GM21515 (cell line): ENCODE results near the gene CFAP74.
"Not testable (repeated sequence)": the region's sequence is repeated elsewhere in the genome, so short reads cannot be mapped to it uniquely, and the experiment has no call there.

Experiments used
- ATAC-seq: cut with Tn5 transposase; IDR thresholded peaks from one replicate; pipeline ENCODE4 v1.9.1; 2021; ENCODE audit not compliant: unreplicated experiment

The CFAP74 gene

GRCh38 chr1:1989102-1989542 lies 14.5 kb downstream of the CFAP74 start:
- no peak for ATAC-seq

- ATAC-seq = no peak
These were observed 15.3 kb downstream of the CFAP74 start for GRCh38 chr1:1988061-1988945.

GRCh38 chr1:1987142-1987510 lies 16.5 kb downstream of the CFAP74 start:
- ATAC-seq = no peak

GRCh38 chr1:1986451-1987141 lies 17.0 kb downstream of the CFAP74 start:
- no peak for ATAC-seq

GRCh38 chr1:1985375-1986050 lies 18.1 kb downstream of the CFAP74 start:
- ATAC-seq = no peak

GRCh38 chr1:1984560-1985070 lies 19.0 kb downstream of the CFAP74 start:
- ATAC-seq = no peak

- no peak for ATAC-seq
These were observed 21.0 kb downstream of the CFAP74 start for GRCh38 chr1:1982379-1983232.

GRCh38 chr1:1981631-1982327 lies 21.8 kb downstream of the CFAP74 start:
- not testable (repeated sequence) for ATAC-seq

- ATAC-seq = no peak
These were observed 22.5 kb downstream of the CFAP74 start for GRCh38 chr1:1981142-1981500.

GRCh38 chr1:1980467-1981141 lies 23.0 kb downstream of the CFAP74 start:
- no peak for ATAC-seq

GRCh38 chr1:1979482-1980165 lies 24.0 kb downstream of the CFAP74 start:
- ATAC-seq = no peak

GRCh38 chr1:1978690-1979481 lies 24.7 kb downstream of the CFAP74 start:
- not testable (repeated sequence) for ATAC-seq

GRCh38 chr1:1978108-1978507 lies 25.5 kb downstream of the CFAP74 start:
- no peak for ATAC-seq

GRCh38 chr1:1976031-1976430 lies 27.6 kb downstream of the CFAP74 start:
- ATAC-seq = no peak

- no peak for ATAC-seq
These were observed 28.1 kb downstream of the CFAP74 start for GRCh38 chr1:1975535-1975934.

- ATAC-seq = no peak
These were observed 28.8 kb downstream of the CFAP74 start for GRCh38 chr1:1974834-1975233.

- no peak for ATAC-seq
These were observed 29.6 kb downstream of the CFAP74 start for GRCh38 chr1:1973716-1974642.
